Hepatocyte (in vitro differentiated cells): Measurements from ENCODE around the gene PIAS4.

ENCODE experiments used
- CTCF ChIP-seq: fragments of 200-600 bp; sonication (generic); IDR thresholded peaks from 2 replicates; pipeline ENCODE4 v1.5.1; 2016; ENCODE audit warnings: antibody characterized with exemption, mild to moderate bottlenecking; ENCODE audit not compliant: poor library complexity
- EZH2 ChIP-seq: fragments of 200-600 bp; sonication (generic); IDR thresholded peaks from 2 replicates; pipeline ENCODE4 v1.6.1; 2016; ENCODE audit warnings: antibody characterized with exemption, mild to moderate bottlenecking, borderline replicate concordance
- EZH2phosphoT487 ChIP-seq: fragments of 200-600 bp; sonication (generic); IDR thresholded peaks from one replicate; pipeline ENCODE4 v1.6.1; 2018; ENCODE audit warnings: antibody characterized with exemption, mild to moderate bottlenecking, low read depth, moderate library complexity; ENCODE audit not compliant: unreplicated experiment, severe bottlenecking

GRCh38 chr19:4031420-4031819 lies 23.9 kb downstream of the PIAS4 start:
- no peak for TF ChIP-seq CTCF
- TF ChIP-seq EZH2, result no peak
- no peak for TF ChIP-seq EZH2phosphoT487
